MCF 10A (cell line): ENCODE data around the gene HTR6. TPM values are rescaled to one million over a fixed set of nuclear protein-coding genes. Genes with fewer than 3 reads are reported as not detected.
A peak's percentile ranks its signal among the peaks of the same experiment; 100 is the strongest.

ENCODE experiments used
- BruUV-seq: library from RNA; stranded (reverse); fragments of 400-500 nt; replicated peaks from 2 replicates; lab custom pipeline; 2021; lab: Mats Ljungman, UMichigan
- CTCF ChIA-PET: fragments of 300-600 bp; sonication (Branson Sonifier 250); formaldehyde crosslinking; extraction: SDS; loops from one replicate; lab custom pipeline; 2021; ENCODE audit warnings: antibody characterized with exemption, inconsistent platforms; lab: Yijun Ruan, JAX
- POLR2A ChIA-PET: fragments of 300-600, 350-650 bp; sonication (Branson Sonifier 250); formaldehyde crosslinking; extraction: SDS; loops from one replicate; lab custom pipeline; 2020; ENCODE audit warnings: antibody characterized with exemption, inconsistent platforms; lab: Yijun Ruan, JAX
- DNase-seq: peaks from one replicate; pipeline ENCODE4 v3.0.0-alpha.2; 2018; ENCODE audit not compliant: unreplicated experiment
- H3K27ac Mint-ChIP-seq: one replicate; pipeline ENCODE4 v1.8.0; 2022; ENCODE audit warnings: mild to moderate bottlenecking, low read depth, mixed read lengths; ENCODE audit not compliant: unreplicated experiment
- H3K27me3 Mint-ChIP-seq: one replicate; pipeline ENCODE4 v1.8.0; 2022; ENCODE audit warnings: mixed read lengths; ENCODE audit not compliant: insufficient read depth, unreplicated experiment
- H3K36me3 Mint-ChIP-seq: one replicate; pipeline ENCODE4 v1.8.0; 2022; ENCODE audit warnings: mild to moderate bottlenecking, moderate library complexity, mixed read lengths; ENCODE audit not compliant: insufficient read depth, unreplicated experiment
- H3K4me1 Mint-ChIP-seq: one replicate; pipeline ENCODE4 v1.8.0; 2022; ENCODE audit warnings: mixed read lengths; ENCODE audit not compliant: insufficient read depth, unreplicated experiment
- H3K4me3 Mint-ChIP-seq: one replicate; pipeline ENCODE4 v1.8.0; 2022; ENCODE audit warnings: mild to moderate bottlenecking, moderate library complexity, mixed read lengths; ENCODE audit not compliant: unreplicated experiment
- H3K9me3 Mint-ChIP-seq: one replicate; pipeline ENCODE4 v1.8.0; 2022; ENCODE audit warnings: mixed read lengths; ENCODE audit not compliant: unreplicated experiment
- CTCF ChIP-seq: fragments of 200-600 bp; IDR thresholded peaks from one replicate; pipeline ENCODE4 v1.8.0; 2022; ENCODE audit warnings: antibody characterized with exemption, mild to moderate bottlenecking; ENCODE audit not compliant: unreplicated experiment
- intact Hi-C: fragments of 100-400 bp; cut with micrococcal nuclease; formaldehyde crosslinking; loops from 2 replicates; pipeline ENCODE4 v1.14.1; 2022
- total RNA-seq: library from RNA; stranded (reverse); gene quantifications from 2 replicates; pipeline ENCODE4 v1.2.3, GENCODE V29; 2022

The HTR6 gene
- total RNA-seq, 1 experiment from 2014 or later, result not detected

- POLR2A ChIA-PET, result interaction anchor here (1.0 to 1.6 kb wide), 3 partner anchors 14 to 219 kb away, joined by 3 to 6 read pairs (median 5); a partner anchor contains a TSS
- no peak overlapping the region for H3K27ac Mint-ChIP-seq
- no peaks in the 10 kb centered on the region for H3K9me3 Mint-ChIP-seq
- DNase-seq, result peak; percentile 74
- no TSS peak for BruUV-seq
- peaks cover 45% of the 10 kb centered on the region for H3K36me3 Mint-ChIP-seq
- TF ChIP-seq CTCF, result no peak
- H3K27me3 Mint-ChIP-seq, result no peaks in the 10 kb centered on the region
- H3K4me1 Mint-ChIP-seq, result peaks cover 31% of the 10 kb centered on the region
- intact Hi-C loops, result loop anchor here (5.0 kb wide), 1 partner anchor 72 kb away; no protein-coding TSS in a partner anchor
- CTCF ChIA-PET, result interaction anchor here (0.6 to 4.5 kb wide), 26 partner anchors 8 to 342 kb away, joined by 3 to 25 read pairs (median 4); no protein-coding TSS in a partner anchor
- no peak overlapping the region for H3K4me3 Mint-ChIP-seq
These were observed 10.3 kb upstream of the HTR6 start for GRCh38 chr1:19654386-19654785.

- Mint-ChIP-seq H3K36me3 (peaks cover 42% of the 10 kb centered on the region), H3K27ac (no peak overlapping the region), H3K4me3 (no peak overlapping the region), H3K27me3 (no peaks in the 10 kb centered on the region), H3K9me3 (no peaks in the 10 kb centered on the region), H3K4me1 (peaks cover 32% of the 10 kb centered on the region)
- ChIA-PET CTCF (interaction anchor here (0.6 to 1.3 kb wide), 7 partner anchors 17 to 264 kb away, joined by 3 to 5 read pairs (median 3); no protein-coding TSS in a partner anchor), POLR2A (interaction anchor here (1.6 kb wide), 1 partner anchor 58 kb away, joined by 5 read pairs; a partner anchor contains a TSS)
- no TSS peak for BruUV-seq
- DNase-seq, result no peak
- intact Hi-C loops, result loop anchor here (5.0 kb wide), 1 partner anchor 73 kb away; no protein-coding TSS in a partner anchor
- TF ChIP-seq CTCF, result no peak
These were observed 9.6 kb upstream of the HTR6 start for GRCh38 chr1:19654886-19655717.

GRCh38 chr1:19655718-19656080 is 9.0 kb upstream of the HTR6 start:
- POLR2A ChIA-PET, result no interaction called here
- peaks cover 31% of the 10 kb centered on the region for H3K4me1 Mint-ChIP-seq

More at GRCh38 chr1:19655718-19656080, 9.0 kb upstream of the HTR6 start:
- no peaks in the 10 kb centered on the region for H3K9me3 Mint-ChIP-seq
- intact Hi-C loops, result no loop called here
- no peak for TF ChIP-seq CTCF
- H3K4me3 Mint-ChIP-seq, result no peak overlapping the region
- H3K36me3 Mint-ChIP-seq, result peaks cover 40% of the 10 kb centered on the region
- BruUV-seq, result no TSS peak
- H3K27ac Mint-ChIP-seq, result no peak overlapping the region
- CTCF ChIA-PET, result interaction anchor here (0.6 kb wide), 1 partner anchor 92 kb away, joined by 3 read pairs; no protein-coding TSS in a partner anchor
- no peak for DNase-seq
- H3K27me3 Mint-ChIP-seq, result no peaks in the 10 kb centered on the region
